HG03469 (cell line): ENCODE results near the gene CLBA1.

Source experiments
- ATAC-seq: cut with Tn5 transposase; IDR thresholded peaks from one replicate; pipeline ENCODE4 v1.9.1; 2021; ENCODE audit warnings: mild to moderate bottlenecking, moderate library complexity, moderate number of reproducible peaks; ENCODE audit not compliant: unreplicated experiment

CLBA1 gene

GRCh38 chr14:104968541-104969401 is 16.8 kb upstream of the CLBA1 start:
- ATAC-seq = no peak

DNA sequence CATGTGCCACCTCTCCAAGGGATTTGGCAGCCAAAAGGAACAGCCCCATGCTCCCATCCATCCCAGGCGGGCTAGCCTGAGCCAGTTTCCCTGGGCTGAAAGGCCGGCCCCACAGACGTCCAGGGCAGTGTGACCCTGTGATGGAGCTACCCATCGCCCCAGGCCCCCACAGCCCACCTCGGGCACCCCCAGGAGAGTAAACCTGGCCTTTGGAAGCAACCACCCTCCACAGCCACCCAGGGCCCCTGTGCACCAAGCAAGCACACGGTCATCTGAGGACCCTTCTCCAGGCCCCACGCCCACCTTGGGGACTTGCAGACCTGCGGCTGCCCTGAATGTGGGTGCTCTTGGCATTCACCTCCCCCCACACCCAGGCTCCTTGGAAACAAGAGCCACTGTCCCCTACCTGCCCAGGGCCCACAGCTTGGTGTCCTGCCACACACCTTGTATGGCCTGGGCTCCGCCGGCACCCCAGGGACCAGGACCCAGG is 15.8 kb upstream of the CLBA1 start:
- ATAC-seq = no peak

DNA sequence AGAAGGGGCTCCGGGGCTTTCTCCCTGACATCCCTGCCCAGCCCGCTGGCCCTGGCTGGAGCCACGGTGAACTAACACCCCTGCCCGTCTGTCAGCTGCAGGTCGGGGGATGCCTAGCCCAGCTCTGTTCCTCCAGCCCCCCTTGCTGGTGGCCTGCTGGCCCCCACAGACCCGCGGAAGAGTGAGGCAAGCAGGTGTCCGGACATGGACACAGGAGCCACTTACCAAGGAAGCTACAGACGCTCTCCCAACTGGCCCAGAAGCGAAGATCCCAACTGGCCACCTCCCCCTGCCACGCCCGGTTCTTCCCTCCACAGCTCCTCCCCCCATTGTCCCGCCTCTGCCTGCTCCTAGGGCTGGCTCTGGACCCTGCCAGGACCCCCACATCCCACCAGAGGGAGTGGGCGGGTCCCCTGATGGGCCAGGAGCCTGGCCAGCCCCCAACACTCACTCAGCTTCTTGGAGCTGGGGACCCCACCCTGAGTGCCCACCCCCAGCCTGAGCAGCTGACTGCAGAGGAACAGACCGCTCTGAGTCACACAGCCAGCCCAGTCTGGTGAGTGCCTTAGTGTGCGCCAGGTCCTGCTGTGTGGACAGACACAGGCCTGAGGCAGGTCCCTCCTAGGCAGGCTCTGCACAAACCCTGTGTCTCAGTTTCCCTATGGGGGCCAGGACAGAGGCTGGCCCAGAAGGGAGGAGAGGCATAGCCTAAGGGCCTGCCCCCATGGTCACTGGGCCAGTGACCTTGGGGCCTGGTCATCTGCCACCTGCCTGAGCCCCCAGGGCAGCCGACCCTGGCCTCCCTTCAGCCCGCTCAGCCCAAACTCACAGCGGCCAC is 15.1 kb upstream of the CLBA1 start:
- no peak for ATAC-seq

DNA sequence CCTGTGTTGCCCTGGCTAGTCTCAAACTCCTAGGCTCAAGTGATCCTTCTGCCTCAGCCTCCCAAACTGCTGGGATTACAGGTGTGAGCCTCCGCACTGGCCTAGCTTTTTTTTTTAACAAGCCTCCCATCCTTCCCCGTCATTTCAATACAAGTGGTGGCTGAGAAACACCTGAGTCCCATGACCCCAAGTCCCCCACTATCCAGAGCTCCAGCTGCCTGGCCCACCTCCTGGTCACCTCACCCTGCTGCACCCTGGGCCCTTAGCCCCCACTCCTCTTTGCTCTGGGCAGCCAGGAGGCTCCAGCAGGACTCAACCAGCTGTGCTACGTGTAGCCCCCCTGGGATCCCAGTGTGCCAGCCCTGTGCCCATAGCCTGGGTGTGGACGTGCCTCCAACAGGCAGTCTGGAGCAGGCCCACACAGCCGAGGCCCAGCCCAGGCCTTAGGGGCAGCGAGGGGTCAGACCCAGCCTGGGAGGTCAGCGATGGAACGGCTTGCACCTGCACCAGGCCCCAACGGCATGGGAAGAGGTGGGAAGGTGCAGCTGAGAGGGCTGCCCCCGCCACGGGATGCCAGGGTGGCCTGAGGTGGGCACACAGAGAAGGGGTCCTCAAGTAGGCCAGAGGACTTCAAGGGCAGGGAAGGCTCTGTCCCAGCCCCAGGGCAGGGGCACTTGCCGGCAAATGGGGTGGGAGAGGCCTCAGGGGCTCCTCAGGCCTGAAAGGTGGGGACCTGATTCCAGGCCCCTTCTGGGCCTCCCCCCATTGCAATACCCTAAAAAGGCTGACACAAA is 13.9 kb upstream of the CLBA1 start:
- ATAC-seq = no peak

DNA sequence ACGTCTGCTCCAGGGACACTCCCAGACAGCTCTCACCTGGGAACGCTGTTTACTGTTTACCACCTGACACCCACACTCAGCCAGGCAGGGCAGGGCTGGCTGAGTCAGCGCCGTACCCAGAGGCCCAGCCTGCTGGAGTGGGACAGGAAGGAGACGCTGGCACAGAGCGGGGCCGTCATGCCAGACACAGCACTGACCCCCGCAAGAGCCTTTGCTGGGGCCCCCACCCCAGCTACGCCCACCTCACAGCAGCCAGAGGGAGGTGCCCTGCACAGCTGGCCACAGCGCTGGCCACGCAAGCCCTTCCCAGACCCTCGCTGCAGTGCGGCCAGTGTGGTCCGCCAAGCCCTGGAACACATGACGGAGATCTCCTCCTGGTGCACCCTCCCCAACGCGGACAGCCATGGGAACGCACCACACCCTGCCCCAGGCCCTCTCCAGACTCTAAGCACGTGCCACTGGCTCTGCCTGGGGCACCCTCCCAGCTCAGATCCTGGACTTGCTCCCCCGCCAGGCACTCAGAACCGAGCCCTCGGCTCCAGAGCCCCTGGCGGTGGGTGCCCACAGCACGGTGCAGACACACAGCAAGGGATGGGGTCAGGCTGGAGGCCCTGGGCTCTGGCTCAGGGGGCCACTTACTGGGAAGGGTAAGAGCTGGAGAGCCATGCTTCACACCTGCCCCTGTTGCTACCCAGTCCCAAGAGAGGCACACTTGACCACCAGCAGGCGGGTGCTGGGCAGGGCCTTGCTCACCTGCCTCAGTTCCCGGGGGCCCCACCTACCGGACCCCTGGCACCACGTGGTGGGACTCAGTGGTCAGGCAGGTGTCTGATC is 13.1 kb upstream of the CLBA1 start:
- no peak for ATAC-seq

GRCh38 chr14:104973135-104973384 is 12.5 kb upstream of the CLBA1 start:
- ATAC-seq = no peak

DNA sequence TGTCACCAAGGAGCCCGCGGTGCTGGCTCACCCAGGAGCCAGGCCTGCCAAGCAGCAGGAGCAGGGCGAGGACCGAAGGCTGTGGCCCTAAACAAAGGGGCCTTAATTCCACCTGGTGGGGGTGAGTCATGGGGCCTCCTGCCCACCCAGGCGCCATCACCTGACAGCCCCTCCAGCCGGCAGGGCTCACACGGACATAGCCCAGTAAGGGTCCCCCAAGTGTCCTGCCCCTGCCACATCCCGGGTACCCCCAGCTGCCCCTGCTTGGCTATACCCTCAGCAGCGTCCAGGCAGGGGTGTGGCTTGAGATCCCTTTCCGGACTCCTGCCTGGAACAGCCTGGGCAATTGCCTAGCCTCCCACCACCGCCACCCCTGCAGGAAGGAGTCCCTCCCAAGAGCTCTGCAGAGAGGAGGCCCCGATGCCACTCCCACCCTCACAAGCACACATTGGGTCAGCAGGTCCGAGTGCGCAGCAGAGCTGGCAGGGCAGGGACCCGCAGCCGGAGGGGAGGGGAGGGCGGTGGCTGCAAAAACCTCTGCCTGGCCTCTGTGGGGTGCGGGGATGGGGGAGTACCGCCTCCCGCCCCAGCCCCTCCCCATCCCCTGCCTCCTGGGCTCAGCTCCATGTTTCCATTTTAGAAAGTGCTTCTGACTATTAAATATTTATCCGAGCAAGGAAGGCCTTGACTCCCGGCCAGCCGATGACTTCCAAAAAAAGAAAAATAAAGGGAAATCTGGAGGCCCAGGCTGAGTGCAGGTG is 12.0 kb upstream of the CLBA1 start:
- ATAC-seq = no peak

DNA sequence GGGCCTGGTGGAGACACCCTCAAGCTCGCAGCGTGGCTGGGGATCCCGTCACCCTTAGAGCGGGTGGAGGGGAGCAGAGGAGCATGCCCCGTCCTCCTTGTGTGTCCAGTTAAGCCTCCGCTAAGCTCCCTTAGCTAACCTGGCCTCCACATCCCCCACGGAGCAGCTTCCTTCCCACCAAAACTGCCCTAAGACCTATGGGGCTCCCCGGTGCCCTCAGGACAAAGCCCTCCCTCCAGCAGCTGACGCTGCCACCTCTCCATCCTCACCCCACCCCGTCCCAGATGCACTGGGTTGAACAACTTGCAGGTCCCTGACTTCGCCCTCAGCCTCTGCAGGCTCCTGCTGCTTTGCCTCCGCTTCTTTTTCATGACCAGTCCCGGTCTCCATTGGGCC is 11.4 kb upstream of the CLBA1 start:
- ATAC-seq = no peak

DNA sequence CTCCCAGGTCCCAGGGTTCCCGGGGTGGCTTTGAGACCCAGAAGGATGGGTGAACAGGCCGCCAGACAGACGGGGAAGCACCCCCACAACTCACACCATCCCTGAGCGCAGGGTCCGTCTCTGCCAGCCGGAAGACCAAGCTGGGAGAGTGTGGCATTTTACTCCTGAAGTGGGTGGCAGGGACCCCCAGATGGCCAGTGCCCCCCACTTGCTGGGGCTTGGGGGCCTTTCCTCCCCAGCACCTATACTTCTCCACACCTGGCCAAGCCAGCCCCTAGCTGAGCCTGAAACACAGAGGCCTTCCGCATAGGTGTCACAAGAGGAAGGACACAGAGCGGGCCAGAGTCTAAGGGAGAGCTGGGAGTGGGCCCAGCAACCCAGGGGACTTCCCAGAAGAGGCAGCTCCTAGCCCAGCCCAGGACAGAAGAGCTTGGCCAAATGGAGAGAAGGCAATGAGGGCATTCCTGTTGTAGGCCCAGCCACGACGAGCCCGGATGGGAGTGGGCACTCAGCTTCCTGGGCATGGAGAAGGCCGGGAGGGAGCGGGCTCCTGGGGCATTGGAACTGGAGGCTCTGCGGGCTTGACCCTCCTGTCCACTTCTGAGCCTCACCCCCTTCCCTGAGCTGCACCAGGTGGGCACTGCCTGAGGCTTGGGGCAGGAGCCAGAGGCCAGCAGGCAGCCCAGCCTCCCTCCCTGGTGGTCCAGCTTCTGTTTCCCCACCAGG is 10.8 kb upstream of the CLBA1 start:
- no peak for ATAC-seq

DNA sequence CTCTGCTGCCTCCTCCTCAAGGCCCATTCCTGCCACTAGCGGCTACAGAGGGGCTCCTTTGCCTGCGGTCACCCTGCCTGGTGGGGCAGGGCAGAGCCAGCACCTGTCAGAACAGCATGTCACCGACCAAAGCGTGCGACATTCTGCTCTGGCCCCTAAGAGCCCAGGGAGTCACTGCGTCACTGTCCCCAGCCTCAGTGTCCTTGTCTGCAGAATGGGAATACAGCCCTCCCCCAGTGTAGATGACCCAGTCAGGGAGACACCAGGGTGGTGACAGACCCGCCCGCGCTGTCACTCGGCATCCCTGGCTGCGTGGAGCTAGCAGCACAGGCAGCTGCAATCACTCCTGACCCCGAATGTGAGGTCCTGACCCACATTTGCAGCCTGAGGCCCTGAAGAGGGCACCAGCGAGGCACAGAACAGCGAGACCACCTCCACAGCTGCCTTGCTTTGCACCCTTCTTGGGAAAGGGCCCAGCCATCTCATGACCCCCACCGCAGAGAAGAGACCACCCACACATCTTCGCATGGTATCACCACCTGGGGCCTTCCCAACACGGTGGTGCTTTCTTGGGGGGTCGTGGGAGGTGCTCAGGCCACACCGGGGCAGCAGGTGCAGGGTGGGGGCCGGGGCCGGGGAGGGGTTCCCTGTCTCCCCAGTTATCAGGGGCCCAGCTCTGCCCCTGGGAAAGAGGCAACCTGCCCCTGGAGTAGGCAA is 9.9 kb upstream of the CLBA1 start:
- no peak for ATAC-seq

- no peak for ATAC-seq
Measured at GRCh38 chr14:104976198-104977007, 9.2 kb upstream of the CLBA1 start.

GRCh38 chr14:104977008-104977680 is 8.4 kb upstream of the CLBA1 start:
- no peak for ATAC-seq

DNA sequence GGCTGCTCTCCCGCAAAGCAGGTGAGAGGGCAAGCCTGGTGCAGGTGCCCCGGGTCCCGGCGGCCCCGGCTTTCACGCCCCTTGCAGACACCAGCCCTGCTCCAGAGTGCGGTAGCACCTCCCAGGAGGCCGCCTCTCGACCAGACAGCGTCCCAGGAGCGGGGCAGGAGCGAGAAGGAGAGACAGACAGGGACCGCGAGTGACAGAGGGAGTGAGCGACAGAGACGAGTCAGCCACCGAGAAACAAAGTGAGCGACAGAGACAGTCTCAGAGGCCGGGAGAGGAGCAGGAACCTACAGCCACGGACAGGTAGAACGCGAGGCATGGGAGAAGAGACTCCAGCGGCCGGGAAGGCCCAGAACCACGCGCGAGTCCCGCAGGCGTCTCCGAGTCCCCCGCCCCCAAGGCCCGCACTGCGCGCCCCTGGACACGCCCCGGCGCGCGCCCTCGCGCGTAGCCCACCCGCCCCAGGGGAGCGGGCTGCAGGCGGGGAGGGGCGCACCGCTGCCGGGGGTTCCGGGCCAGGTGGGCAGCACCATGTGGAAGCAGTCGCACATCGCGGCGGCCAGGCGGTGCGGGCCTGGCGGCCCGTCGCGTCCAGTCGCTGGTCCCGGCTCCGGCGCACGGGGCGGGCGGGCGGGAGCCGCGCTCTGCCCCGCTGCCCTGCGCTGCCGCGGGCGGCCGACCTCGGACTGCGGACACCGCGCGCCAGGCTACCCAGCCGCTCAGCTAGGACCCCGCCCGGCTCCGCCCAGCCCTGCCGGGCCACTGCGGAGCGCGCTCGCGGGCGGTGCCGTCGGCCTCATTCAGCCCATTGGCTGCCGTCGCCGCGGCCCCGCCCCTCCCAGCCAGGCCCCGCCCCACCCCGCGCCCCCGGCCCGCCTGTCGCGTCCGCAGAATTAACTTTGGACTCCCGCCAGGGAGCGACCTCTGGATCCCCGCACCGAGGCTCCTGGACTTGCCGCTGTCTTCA is 7.6 kb upstream of the CLBA1 start, which contains the start of gene AHNAK2:
TSS of gene AHNAK2 (minus strand) at position 694 of the 973 bp plus-strand sequence. CDS start at position 557, 137 bp downstream.
- no peak for ATAC-seq

DNA sequence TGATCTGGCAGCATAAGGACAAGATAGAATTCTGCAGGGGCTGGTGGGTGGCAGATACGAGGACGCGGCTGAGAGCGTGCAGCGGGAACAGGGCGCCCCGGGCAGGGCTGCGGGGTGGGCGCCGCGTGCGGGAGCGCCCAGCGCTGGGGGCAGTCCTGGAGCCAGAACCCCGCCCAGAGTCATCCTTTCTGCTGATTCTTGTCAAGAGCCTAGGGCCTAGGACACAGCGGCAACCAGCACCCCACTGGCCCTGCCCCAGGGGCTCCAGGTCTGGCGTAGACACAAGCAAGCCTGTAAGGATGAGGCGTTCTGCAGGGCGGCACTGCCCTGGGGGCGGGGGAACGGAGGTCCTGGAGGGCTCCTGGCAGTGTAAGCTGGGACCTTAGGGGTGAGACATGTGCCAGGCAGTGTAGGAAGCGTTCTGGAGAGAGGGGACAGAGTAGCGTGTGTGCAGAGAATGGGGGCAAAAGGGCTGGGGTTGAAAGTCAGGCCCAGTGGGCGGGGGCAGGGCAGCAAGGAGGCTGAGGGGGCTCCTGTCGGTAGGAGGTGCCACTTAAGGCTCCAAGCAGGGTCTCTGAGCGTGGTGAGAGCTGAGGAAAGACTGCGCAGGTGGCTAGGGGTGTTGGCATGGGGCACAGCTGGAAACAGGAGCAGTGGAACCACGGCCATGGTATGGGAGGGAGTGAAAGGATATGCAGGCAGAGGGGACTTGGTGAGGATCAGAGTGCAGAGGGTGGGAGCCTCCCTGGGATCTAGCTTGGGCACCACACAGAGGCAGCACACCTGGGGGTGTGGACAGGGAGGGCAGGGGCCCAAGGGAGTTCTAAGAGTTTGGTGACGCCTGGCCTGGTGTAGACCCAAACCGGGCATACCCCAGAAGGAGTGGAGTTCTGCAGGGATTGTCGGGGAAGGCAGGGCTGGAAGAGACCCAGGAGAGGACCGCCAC is 6.6 kb upstream of the CLBA1 start:
- ATAC-seq = no peak
